A549 (cell line): Measurements from ENCODE around the gene FCHSD1. TPM values are rescaled to one million over a fixed set of nuclear protein-coding genes. Genes with fewer than 3 reads are reported as not detected.

Experiments
- ATAC-seq, 2 experiments: fragments of 200-7000 bp in 1 of 2; fragments of >200 bp in 1 of 2; cut with Nextera tagmentation in 1 of 2; cut with Tn5 transposase in 1 of 2; 3 replicates each; pipeline versions ENCODE4 v1.8.0 to v1.9.1; 2018 to 2020; ENCODE audit warnings: mild to moderate bottlenecking in 1 of 2, moderate library complexity in 1 of 2
- CTCF ChIA-PET: fragments of 300-600 bp; sonication (Branson Sonifier 250); formaldehyde crosslinking; extraction: SDS; loops from one replicate; lab custom pipeline; 2021; ENCODE audit warnings: antibody characterized with exemption, inconsistent platforms; lab: Yijun Ruan, JAX
- POLR2A ChIA-PET: fragments of 350-600 bp; formaldehyde crosslinking; extraction: SDS; loops from one replicate; lab custom pipeline; 2021; ENCODE audit warnings: antibody characterized with exemption, inconsistent platforms; lab: Yijun Ruan, JAX
- DNase-seq, 2 experiments: peaks; one replicate each; pipeline versions ENCODE4 v3.0.0 to v3.0.0-alpha.2; 2011 to 2016; ENCODE audit warnings: low read depth in 1 of 2, low spot score in 1 of 2
- FAIRE-seq: peaks from 2 replicates; lab custom pipeline; 2011; peaks lifted over from hg19 to GRCh38; lab: Jason Lieb, UNC
- H3K27ac ChIP-seq, 2 experiments: fragments of >200 bp; sonication (Bioruptor Twin); formaldehyde crosslinking; 3 replicates each; pipeline ENCODE4 v1.5.1; 2016 to 2017
- H3K4me1 ChIP-seq: fragments of >200 bp; sonication (Bioruptor Twin); formaldehyde crosslinking; 3 replicates; pipeline ENCODE4 v1.6.1; 2016
- H3K4me2 ChIP-seq: fragments of >200 bp; sonication (Bioruptor Twin); formaldehyde crosslinking; 3 replicates; pipeline ENCODE4 v1.6.1; 2016
- H3K4me3 ChIP-seq: fragments of >200 bp; sonication (Bioruptor Twin); formaldehyde crosslinking; 3 replicates; pipeline ENCODE4 v1.5.1; 2016
- H3K9me3 ChIP-seq: fragments of >200 bp; sonication (Bioruptor Twin); formaldehyde crosslinking; 3 replicates; pipeline ENCODE4 v1.6.1; 2016
- BHLHE40 ChIP-seq: IDR thresholded peaks from 2 replicates; pipeline ENCODE4 v1.6.1; 2012; ENCODE audit warnings: low read depth, low read length, inconsistent platforms
- CBX8 ChIP-seq: fragments of 200-600 bp; sonication (generic); IDR thresholded peaks from 2 replicates; pipeline ENCODE4 v1.6.1; 2016
- CHD4 ChIP-seq: fragments of 200-600 bp; sonication (generic); IDR thresholded peaks from 2 replicates; pipeline ENCODE4 v1.6.1; 2016; ENCODE audit warnings: antibody characterized with exemption, mild to moderate bottlenecking, borderline replicate concordance
- ESRRA ChIP-seq: fragments of 150-350 bp; IDR thresholded peaks from 2 replicates; pipeline ENCODE4 v1.6.1; 2014; ENCODE audit warnings: mild to moderate bottlenecking, low read length, borderline replicate concordance
- FOSL2 ChIP-seq, 2 experiments: fragments of 450-650 bp in 1 of 2; fragments of >200 bp in 1 of 2; sonication (Bioruptor Twin) in 1 of 2; formaldehyde crosslinking; IDR thresholded peaks; 2 replicates each; pipeline versions ENCODE4 v1.5.0 to v1.6.1; 2016 to 2020; ENCODE audit warnings: mild to moderate bottlenecking in 1 of 2, moderate library complexity in 1 of 2
- FOXS1 ChIP-seq: fragments of 250-450 bp; sonication (Bioruptor Pico); IDR thresholded peaks from 2 replicates; pipeline ENCODE4 v1.5.0; 2020; ENCODE audit warnings: mild to moderate bottlenecking, moderate library complexity
- HDAC2 ChIP-seq: fragments of 200-600 bp; sonication (generic); IDR thresholded peaks from 2 replicates; pipeline ENCODE4 v1.6.1; 2016
- HES2 ChIP-seq: fragments of >200 bp; sonication (Bioruptor Twin); formaldehyde crosslinking; IDR thresholded peaks from 2 replicates; pipeline ENCODE4 v1.6.1; 2016
- HEYL ChIP-seq: fragments of 250-450 bp; sonication (Bioruptor Pico); IDR thresholded peaks from 2 replicates; pipeline ENCODE4 v1.8.0; 2021; ENCODE audit warnings: mild to moderate bottlenecking, moderate library complexity
- HOXB13 ChIP-seq: fragments of 250-450 bp; sonication (Bioruptor Pico); IDR thresholded peaks from 2 replicates; pipeline ENCODE4 v1.5.0; 2020; ENCODE audit warnings: low read depth, mild to moderate bottlenecking, moderate library complexity
- KDM5A ChIP-seq: fragments of 200-600 bp; sonication (generic); IDR thresholded peaks from 2 replicates; pipeline ENCODE4 v1.6.1; 2016; ENCODE audit warnings: antibody characterized with exemption, mild to moderate bottlenecking
- NPAS2 ChIP-seq: fragments of 250-450 bp; sonication (Bioruptor Pico); IDR thresholded peaks from 2 replicates; pipeline ENCODE4 v1.8.0; 2022; ENCODE audit warnings: mild to moderate bottlenecking, moderate library complexity, borderline replicate concordance
- RAD21 ChIP-seq, 2 experiments: fragments of >200 bp in 1 of 2; sonication (Bioruptor Twin) in 1 of 2; formaldehyde crosslinking in 1 of 2; IDR thresholded peaks in 1 of 2; conservative IDR thresholded peaks in 1 of 2; 2 replicates in 1 of 2; 3 replicates in 1 of 2; pipeline ENCODE4 v1.6.1; 2012 to 2018; ENCODE audit warnings: inconsistent platforms in 1 of 2
- RARB ChIP-seq: fragments of 250-450 bp; sonication (Bioruptor Pico); IDR thresholded peaks from 2 replicates; pipeline ENCODE4 v1.8.0; 2021; ENCODE audit warnings: mild to moderate bottlenecking, moderate library complexity
- RFX5 ChIP-seq: fragments of 450-650 bp; IDR thresholded peaks from 2 replicates; pipeline ENCODE4 v1.7.1; 2014; ENCODE audit warnings: antibody characterized with exemption, mild to moderate bottlenecking, moderate library complexity
- TFCP2L1 ChIP-seq: fragments of 250-450 bp; sonication (Bioruptor Pico); IDR thresholded peaks from 2 replicates; pipeline ENCODE4 v1.5.0; 2021; ENCODE audit warnings: mild to moderate bottlenecking
- TP53 ChIP-seq: fragments of 250-450 bp; sonication (Bioruptor Pico); IDR thresholded peaks from 2 replicates; pipeline ENCODE4 v1.5.0; 2021; ENCODE audit warnings: mild to moderate bottlenecking, moderate library complexity
- ZC3H11A ChIP-seq: fragments of 450-650 bp; IDR thresholded peaks from 2 replicates; pipeline ENCODE4 v1.6.1; 2014; ENCODE audit warnings: antibody characterized with exemption, mild to moderate bottlenecking
- ZNF302 ChIP-seq: fragments of 250-450 bp; sonication (Bioruptor Pico); IDR thresholded peaks from 2 replicates; pipeline ENCODE4 v1.9.0; 2021; ENCODE audit warnings: inconsistent platforms, mild to moderate bottlenecking, moderate library complexity
- ZSCAN20 ChIP-seq: fragments of 250-450 bp; sonication (Bioruptor Pico); IDR thresholded peaks from 2 replicates; pipeline ENCODE4 v1.8.0; 2022; ENCODE audit warnings: mild to moderate bottlenecking, moderate library complexity
- WGBS: methylation state at CpG from one replicate; pipeline ENCODE4 v1.1.6; 2017; ENCODE audit errors: missing lambda C conversion rate; 5-methylcytosine and 5-hydroxymethylcytosine counted together
- polyA plus RNA-seq, 4 experiments: library from polyadenylated mRNA; depleted of rRNA in 3 of 4; stranded (reverse); fragments of >200 nt; fragmentation: RNase III in 1 of 4; extraction: RNeasy Plus Mini Kit Qiagen cat#74134 plus additional on column Dnase treatment in 1 of 4; gene quantifications; 2 replicates in 3 of 4; 3 replicates in 1 of 4; pipeline ENCODE4 v1.2.3, GENCODE V29; 2011 to 2017
- TF ChIP-seq, protein P1 (sequence below): fragments of 450-650 bp; IDR thresholded peaks from 2 replicates; pipeline ENCODE4 v1.6.1; 2014; ENCODE audit warnings: antibody characterized with exemption
- TF ChIP-seq, protein P2 (sequence below): IDR thresholded peaks from 2 replicates; pipeline ENCODE4 v1.6.1; 2012; ENCODE audit warnings: low read depth, borderline replicate concordance
- TF ChIP-seq, protein P3 (sequence below): fragments of 150-350 bp; IDR thresholded peaks from 2 replicates; pipeline ENCODE4 v1.6.1; 2014; ENCODE audit warnings: low read depth, mild to moderate bottlenecking, low read length

The FCHSD1 gene
- polyA plus RNA-seq, 2 of the 4 experiments (the other 2 are of a cell fraction), result 12.2 to 14.5 TPM

GRCh38 chr5:141640698-141641097 is 10.5 kb downstream of the FCHSD1 start (continued):
- TF ChIP-seq, protein P1, sequence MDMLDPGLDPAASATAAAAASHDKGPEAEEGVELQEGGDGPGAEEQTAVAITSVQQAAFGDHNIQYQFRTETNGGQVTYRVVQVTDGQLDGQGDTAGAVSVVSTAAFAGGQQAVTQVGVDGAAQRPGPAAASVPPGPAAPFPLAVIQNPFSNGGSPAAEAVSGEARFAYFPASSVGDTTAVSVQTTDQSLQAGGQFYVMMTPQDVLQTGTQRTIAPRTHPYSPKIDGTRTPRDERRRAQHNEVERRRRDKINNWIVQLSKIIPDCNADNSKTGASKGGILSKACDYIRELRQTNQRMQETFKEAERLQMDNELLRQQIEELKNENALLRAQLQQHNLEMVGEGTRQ, result no peak
- TF ChIP-seq HDAC2 (no peak), ESRRA (no peak), RARB (no peak), KDM5A (no peak), TFCP2L1 (CRISPR knock-in tag) (no peak), NPAS2 (CRISPR knock-in tag) (no peak)

DNA sequence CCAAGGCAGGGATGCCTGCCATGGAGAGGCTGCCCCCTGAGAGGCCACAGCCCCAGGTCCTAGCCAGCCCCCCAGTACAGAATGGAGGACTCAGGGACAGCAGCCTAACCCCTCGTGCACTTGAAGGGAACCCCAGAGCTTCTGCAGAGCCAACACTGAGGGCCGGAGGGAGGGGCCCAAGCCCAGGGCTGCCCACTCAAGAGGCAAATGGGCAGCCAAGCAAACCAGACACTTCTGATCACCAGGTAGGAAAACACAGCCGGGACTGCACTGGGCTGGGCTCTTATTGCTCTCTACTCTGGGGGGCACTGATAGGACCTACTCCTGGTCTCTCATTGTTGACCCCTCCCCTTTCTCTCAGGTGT is 11.2 kb downstream of the FCHSD1 start:
- 100% methylated on average over 3 of the region's 3 CpGs for WGBS
- POLR2A ChIA-PET, result no interaction called here
- DNase-seq, result no peak
- H3K27ac ChIP-seq, result no peak overlapping the region
- no peak overlapping the region for H3K4me3 ChIP-seq
- ATAC-seq, result no peak
- H3K4me2 ChIP-seq, result no peak overlapping the region
- no peaks in the 10 kb centered on the region for H3K9me3 ChIP-seq
- TF ChIP-seq, protein P2, sequence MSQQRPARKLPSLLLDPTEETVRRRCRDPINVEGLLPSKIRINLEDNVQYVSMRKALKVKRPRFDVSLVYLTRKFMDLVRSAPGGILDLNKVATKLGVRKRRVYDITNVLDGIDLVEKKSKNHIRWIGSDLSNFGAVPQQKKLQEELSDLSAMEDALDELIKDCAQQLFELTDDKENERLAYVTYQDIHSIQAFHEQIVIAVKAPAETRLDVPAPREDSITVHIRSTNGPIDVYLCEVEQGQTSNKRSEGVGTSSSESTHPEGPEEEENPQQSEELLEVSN, result no peak
- TF ChIP-seq KDM5A (no peak), RAD21 (conservative IDR thresholded peaks at IDR 0.05 in 1 of 2, IDR thresholded peaks at IDR 0.05 in 1 of 2) (no peak)
- CTCF ChIA-PET, result interaction anchor here (1.2 to 3.6 kb wide), 5 partner anchors 11 to 48 kb away, joined by 3 to 21 read pairs (median 5); partner anchors contain the start of gene DIAPH1
- peaks cover 22% of the 10 kb centered on the region for H3K4me1 ChIP-seq
- no peak for FAIRE-seq

- Histone ChIP-seq H3K4me2 (no peak overlapping the region), H3K4me3 (no peak overlapping the region), H3K9me3 (no peaks in the 10 kb centered on the region), H3K4me1 (peaks cover 27% of the 10 kb centered on the region), H3K27ac (no peak overlapping the region)
- no peak for FAIRE-seq
- ATAC-seq, result no peak
- no peak for TF ChIP-seq HEYL (CRISPR knock-in tag)
- no peak for TF ChIP-seq ZNF302 (CRISPR knock-in tag)
- TF ChIP-seq FOXS1 (CRISPR knock-in tag), result no peak
- no peak for TF ChIP-seq ZSCAN20 (CRISPR knock-in tag)
- TF ChIP-seq FOSL2 (IDR thresholded peaks at IDR 0.05), result no peak
- no peak for TF ChIP-seq FOSL2 (CRISPR knock-in tag; IDR thresholded peaks at IDR 0.05)
- TF ChIP-seq TFCP2L1 (CRISPR knock-in tag), result no peak
- no peak for TF ChIP-seq HES2
- no peak for TF ChIP-seq KDM5A
- no peak for TF ChIP-seq RFX5
- TF ChIP-seq RARB, result no peak
- no peak for TF ChIP-seq BHLHE40
- TF ChIP-seq, protein P2, result no peak
- no peak for TF ChIP-seq CBX8
- TF ChIP-seq, protein P3, sequence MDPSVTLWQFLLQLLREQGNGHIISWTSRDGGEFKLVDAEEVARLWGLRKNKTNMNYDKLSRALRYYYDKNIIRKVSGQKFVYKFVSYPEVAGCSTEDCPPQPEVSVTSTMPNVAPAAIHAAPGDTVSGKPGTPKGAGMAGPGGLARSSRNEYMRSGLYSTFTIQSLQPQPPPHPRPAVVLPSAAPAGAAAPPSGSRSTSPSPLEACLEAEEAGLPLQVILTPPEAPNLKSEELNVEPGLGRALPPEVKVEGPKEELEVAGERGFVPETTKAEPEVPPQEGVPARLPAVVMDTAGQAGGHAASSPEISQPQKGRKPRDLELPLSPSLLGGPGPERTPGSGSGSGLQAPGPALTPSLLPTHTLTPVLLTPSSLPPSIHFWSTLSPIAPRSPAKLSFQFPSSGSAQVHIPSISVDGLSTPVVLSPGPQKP, result no peak
- TF ChIP-seq ZC3H11A, result no peak
- no peak for TF ChIP-seq ESRRA
- no peak for TF ChIP-seq HOXB13 (CRISPR knock-in tag)
- TF ChIP-seq CHD4, result no peak
- no peak for TF ChIP-seq TP53
- ChIA-PET POLR2A (no interaction called here), CTCF (interaction anchor here (1.2 to 4.1 kb wide), 3 partner anchors 8 to 41 kb away, joined by 3 to 22 read pairs (median 18); partner anchors contain the start of gene DIAPH1)
- no peak for DNase-seq
- WGBS, result 93% methylated on average over 5 of the region's 12 CpGs
These were observed 11.7 kb downstream of the FCHSD1 start for GRCh38 chr5:141639357-141640050.
